ENCODE data around the gene TMEM87A. TPM values are rescaled to one million over a fixed set of nuclear protein-coding genes. Genes with fewer than 3 reads are reported as not detected.

TMEM87A gene
- total and polyA plus RNA-seq, 2 of the 4 experiments (the other 2 are of a cell fraction): 16.6 to 45.3 TPM

GRCh38 chr15:42232606-42233005 is 40.6 kb downstream of the TMEM87A start:
- Histone ChIP-seq H2AK5ac (ENCODE audit: low read depth, low read length) (no peak overlapping the region), H3K4me2 (ENCODE audit: low read depth, low read length) (no peak overlapping the region), H4K5ac (ENCODE audit: low read depth, low read length) (no peak overlapping the region), H3K9me1 (ENCODE audit: insufficient read depth, low read length) (peaks cover 3% of the 10 kb centered on the region; the same call in 1 of the 2 replicates), H2BK20ac (ENCODE audit: low read depth, low read length) (no peak overlapping the region), H2BK15ac (ENCODE audit: low read depth, low read length) (no peak overlapping the region), H3K27me3 (ENCODE audit: control insufficient read depth, insufficient read depth, low read length) (no peaks in the 10 kb centered on the region), H3K27ac (ENCODE audit: insufficient read depth, low read length) (no peak overlapping the region), H3K4me3 (ENCODE audit: insufficient read depth, low read depth, low read length) (no peak overlapping the region), H4K8ac (ENCODE audit: low read depth in 2 of 2, low read length in 2 of 2) (no peak overlapping the region), H3K36me3 (ENCODE audit: control insufficient read depth, insufficient read depth, low read length) (peaks cover 26% of the 10 kb centered on the region), H3K4me1 (ENCODE audit: control insufficient read depth, insufficient read depth, low read length) (no peaks in the 10 kb centered on the region), H4K20me1 (ENCODE audit: insufficient read depth, low read length) (no peaks in the 10 kb centered on the region), H3K23ac (ENCODE audit: low read depth, low read length) (no peak overlapping the region), H2BK5ac (ENCODE audit: low read depth, low read length, poor library complexity, severe bottlenecking) (no peak overlapping the region), H2BK120ac (ENCODE audit: low read depth, low read length) (no peak overlapping the region), H3K56ac (ENCODE audit: extremely low read depth, insufficient read depth, low read length) (no peak overlapping the region), H3K9me3 (ENCODE audit: control insufficient read depth, insufficient read depth, low read length) (no peaks in the 10 kb centered on the region), H4K91ac (ENCODE audit: insufficient read depth, low read depth, low read length) (no peak overlapping the region), H3K9ac (ENCODE audit: low read depth, low read length) (no peak overlapping the region), H3K14ac (replicated peaks; ENCODE audit: low read depth, low read length) (no peak overlapping the region), H3K4ac (ENCODE audit: low read depth, low read length) (no peak overlapping the region), H3K79me1 (ENCODE audit: low read depth in 1 of 2, low read length in 2 of 2) (peaks cover 24 to 35% of the 10 kb centered on the region in 2 experiments), H2AK9ac (replicated peaks; ENCODE audit: low read depth, low read length, poor library complexity) (no peak overlapping the region), H2AFZ (replicated peaks; ENCODE audit: low read length, poor library complexity) (no peak overlapping the region), H3K18ac (ENCODE audit: low read depth, low read length) (no peak overlapping the region)
- dilution Hi-C loops (cut with HindIII; ENCODE audit: low sequenced_read_pairs, unreplicated experiment) (no loop called here), intact Hi-C loops (cut with micrococcal nuclease) (no loop called here), in situ Hi-C loops (cut with MboI; ENCODE audit: low sequenced_read_pairs) (no loop called here)
- ChIA-PET CTCF (interaction anchor here (0.7 kb wide), 1 partner anchor 283 kb away, joined by 3 read pairs; no protein-coding TSS in a partner anchor), POLR2A (ENCODE audit: unreplicated experiment) (interaction anchor here (0.5 kb wide), 1 partner anchor 442 kb away, joined by 3 read pairs; no protein-coding TSS in a partner anchor)
- no peak for TF ChIP-seq RCOR1 (IDR thresholded peaks at IDR 0.05; ENCODE audit: insufficient replicate concordance, low read length)
- TF ChIP-seq MAZ (IDR thresholded peaks at IDR 0.05; ENCODE audit: borderline replicate concordance, low read depth, low read length): no peak
- TF ChIP-seq FOS (IDR thresholded peaks at IDR 0.05; ENCODE audit: low read depth, low read length): no peak
- TF ChIP-seq CTCF (conservative IDR thresholded peaks at IDR 0.05; ENCODE audit: low read depth, low read length): no peak
- TF ChIP-seq RAD21 (IDR thresholded peaks at IDR 0.05; ENCODE audit: low read length): no peak
- TF ChIP-seq, protein P1, sequence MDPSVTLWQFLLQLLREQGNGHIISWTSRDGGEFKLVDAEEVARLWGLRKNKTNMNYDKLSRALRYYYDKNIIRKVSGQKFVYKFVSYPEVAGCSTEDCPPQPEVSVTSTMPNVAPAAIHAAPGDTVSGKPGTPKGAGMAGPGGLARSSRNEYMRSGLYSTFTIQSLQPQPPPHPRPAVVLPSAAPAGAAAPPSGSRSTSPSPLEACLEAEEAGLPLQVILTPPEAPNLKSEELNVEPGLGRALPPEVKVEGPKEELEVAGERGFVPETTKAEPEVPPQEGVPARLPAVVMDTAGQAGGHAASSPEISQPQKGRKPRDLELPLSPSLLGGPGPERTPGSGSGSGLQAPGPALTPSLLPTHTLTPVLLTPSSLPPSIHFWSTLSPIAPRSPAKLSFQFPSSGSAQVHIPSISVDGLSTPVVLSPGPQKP (IDR thresholded peaks at IDR 0.05; ENCODE audit: borderline replicate concordance, low read depth, low read length): no peak
- no peak for TF ChIP-seq CEBPB (IDR thresholded peaks at IDR 0.05; ENCODE audit: low read depth, low read length)
- no peak for TF ChIP-seq CHD1 (IDR thresholded peaks at IDR 0.05; ENCODE audit: low read depth, low read length)
- no peak for TF ChIP-seq NFE2L2 (IDR thresholded peaks at IDR 0.05; ENCODE audit: low read depth, low read length)
- TF ChIP-seq RFX5 (IDR thresholded peaks at IDR 0.05; ENCODE audit: low read depth, low read length): no peak
- no peak for TF ChIP-seq BHLHE40 (IDR thresholded peaks at IDR 0.05; ENCODE audit: low read depth, low read length)
- no peak for TF ChIP-seq MAFK (IDR thresholded peaks at IDR 0.05; ENCODE audit: low read depth, low read length)
- TF ChIP-seq MXI1 (IDR thresholded peaks at IDR 0.05; ENCODE audit: borderline replicate concordance, low read depth, low read length): no peak
- TF ChIP-seq SMC3 (IDR thresholded peaks at IDR 0.05; ENCODE audit: low read depth, low read length): no peak
- TF ChIP-seq, protein P2, sequence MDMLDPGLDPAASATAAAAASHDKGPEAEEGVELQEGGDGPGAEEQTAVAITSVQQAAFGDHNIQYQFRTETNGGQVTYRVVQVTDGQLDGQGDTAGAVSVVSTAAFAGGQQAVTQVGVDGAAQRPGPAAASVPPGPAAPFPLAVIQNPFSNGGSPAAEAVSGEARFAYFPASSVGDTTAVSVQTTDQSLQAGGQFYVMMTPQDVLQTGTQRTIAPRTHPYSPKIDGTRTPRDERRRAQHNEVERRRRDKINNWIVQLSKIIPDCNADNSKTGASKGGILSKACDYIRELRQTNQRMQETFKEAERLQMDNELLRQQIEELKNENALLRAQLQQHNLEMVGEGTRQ (IDR thresholded peaks at IDR 0.05; ENCODE audit: low read depth, low read length): no peak
- no peak for TF ChIP-seq POLR2A (IDR thresholded peaks at IDR 0.05; ENCODE audit: low read depth, low read length)
- DNase-seq (no peak), ATAC-seq (ENCODE audit: low read depth) (no peak)
- no TSS peak for BruUV-seq (replicated peaks)
- no CpG with 5 or more reads among the region's 5 CpGs for WGBS, 2 experiments (ENCODE audit: extremely low coverage in 2 of 2, insufficient read length in 1 of 2)

All from IMR-90 (cell line).